Measurements from ENCODE around the gene FYB1. TPM values are rescaled to one million over a fixed set of nuclear protein-coding genes. Genes with fewer than 3 reads are reported as not detected.

The FYB1 gene
- total RNA-seq, 4 donors from 2014 or later: 1.5 to 3.9 (median 3.0) TPM

DNA sequence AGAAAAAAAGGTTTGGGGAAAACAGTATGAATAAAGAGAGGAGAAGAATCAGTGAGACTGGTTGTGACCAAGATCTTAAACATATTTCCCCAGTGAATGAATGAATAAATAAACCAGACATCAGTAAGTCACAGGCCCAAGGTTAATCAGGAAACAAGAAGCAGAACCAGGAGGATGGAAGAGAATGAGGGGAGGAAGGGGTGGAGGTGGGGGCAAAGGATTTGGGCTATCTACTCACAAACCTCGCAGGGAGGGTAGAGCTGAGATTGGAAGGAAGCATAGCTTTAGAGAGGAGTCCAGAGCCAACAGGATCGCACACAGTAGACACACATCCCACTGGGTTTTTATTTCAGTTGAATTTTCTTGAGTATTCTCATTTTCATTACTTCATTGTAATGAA is 97.4 kb downstream of the FYB1 start:
- Histone ChIP-seq H3K4me3 (no peak overlapping the region), H3K27ac (no peak overlapping the region), H3K36me3 (no peaks in the 10 kb centered on the region), H3K4me1 (no peaks in the 10 kb centered on the region), H3K9me3 (no peaks in the 10 kb centered on the region), H3K27me3 (peaks cover 8% of the 10 kb centered on the region)
- no peak for TF ChIP-seq POLR2A (IDR thresholded peaks at IDR 0.05)
- DNase-seq (ENCODE audit: low spot score in 2 of 2): no peak
- WGBS: 75% methylated on average over 2 of the region's 2 CpGs

DNA sequence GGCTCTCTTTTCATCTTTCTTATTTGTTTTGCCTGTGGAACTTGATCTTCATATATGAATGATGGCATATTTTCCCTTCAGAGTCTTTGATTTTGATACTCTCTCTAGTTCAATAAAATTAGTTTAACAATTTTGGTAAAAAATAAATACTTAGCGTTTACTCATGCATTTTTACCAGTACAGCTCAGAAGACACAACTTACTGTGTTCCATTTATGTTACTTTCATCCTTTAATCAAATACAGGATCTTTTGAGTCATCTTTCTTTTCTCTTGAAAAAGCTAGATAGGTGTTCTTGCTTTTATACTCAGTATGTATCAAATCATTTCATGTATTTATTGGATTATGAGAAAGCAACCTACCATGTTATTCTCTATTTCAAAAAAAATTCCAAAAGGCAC is 98.0 kb downstream of the FYB1 start:
- WGBS: 78% methylated on average over 1 of the region's 1 CpG
- Histone ChIP-seq H3K4me3 (no peak overlapping the region), H3K4me1 (no peaks in the 10 kb centered on the region), H3K27me3 (peaks cover 8% of the 10 kb centered on the region), H3K27ac (no peak overlapping the region), H3K9me3 (no peaks in the 10 kb centered on the region), H3K36me3 (no peaks in the 10 kb centered on the region)
- no peak for DNase-seq (ENCODE audit: low spot score in 2 of 2)
- TF ChIP-seq EP300 (IDR thresholded peaks at IDR 0.05): no peak

GRCh38 chr5:39120052-39120420 is 99.3 kb downstream of the FYB1 start:
- WGBS: 86% methylated on average over 1 of the region's 1 CpG
- Histone ChIP-seq H3K9me3 (no peaks in the 10 kb centered on the region), H3K4me3 (no peak overlapping the region), H3K27me3 (peaks cover 8% of the 10 kb centered on the region), H3K27ac (no peak overlapping the region), H3K36me3 (no peaks in the 10 kb centered on the region), H3K4me1 (no peaks in the 10 kb centered on the region)
- no peak for TF ChIP-seq EP300 (IDR thresholded peaks at IDR 0.05)
- TF ChIP-seq POLR2AphosphoS5 (IDR thresholded peaks at IDR 0.05): no peak
- TF ChIP-seq CTCF (IDR thresholded peaks at IDR 0.05): no peak
- TF ChIP-seq POLR2A (IDR thresholded peaks at IDR 0.05): no peak
- DNase-seq (ENCODE audit: low spot score in 2 of 2): no peak

DNA sequence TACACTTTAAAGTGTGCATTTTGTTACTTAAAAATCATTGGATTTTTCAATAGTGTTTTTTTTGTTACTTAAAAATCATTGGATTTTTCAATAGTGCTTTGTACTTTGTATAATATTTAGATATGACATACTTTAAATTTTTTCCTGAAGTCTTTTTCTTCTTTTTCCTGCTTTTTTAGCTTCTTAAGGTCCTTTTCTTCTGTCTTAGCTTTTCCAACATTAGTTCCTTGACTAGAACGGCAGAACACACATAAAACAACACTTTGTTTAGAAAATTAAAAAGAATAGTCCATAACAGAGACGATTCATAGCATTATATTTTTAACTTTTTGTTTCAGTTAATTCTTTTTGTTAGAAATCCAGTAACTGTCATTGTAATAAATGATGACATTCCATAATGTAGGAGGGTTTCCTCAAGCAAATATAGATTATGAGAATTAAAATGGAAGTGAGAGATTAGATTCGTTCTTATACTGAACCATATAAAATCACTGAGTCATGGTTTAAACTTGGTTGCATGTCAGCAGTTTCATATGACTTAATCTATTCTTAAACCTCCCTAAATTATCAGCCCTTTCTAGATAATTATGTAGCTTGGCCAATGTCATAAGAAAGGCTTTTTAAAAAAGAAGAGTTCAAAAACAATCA is 99.8 kb downstream of the FYB1 start:
- TF ChIP-seq CTCF (IDR thresholded peaks at IDR 0.05): no peak
- no peak for TF ChIP-seq EP300 (IDR thresholded peaks at IDR 0.05)
- TF ChIP-seq POLR2A (IDR thresholded peaks at IDR 0.05): no peak
- TF ChIP-seq POLR2AphosphoS5 (IDR thresholded peaks at IDR 0.05): no peak
- Histone ChIP-seq H3K27ac (no peak overlapping the region), H3K27me3 (peaks cover 8% of the 10 kb centered on the region), H3K36me3 (no peaks in the 10 kb centered on the region), H3K4me1 (no peaks in the 10 kb centered on the region), H3K4me3 (no peak overlapping the region), H3K9me3 (no peaks in the 10 kb centered on the region)
- DNase-seq (ENCODE audit: low spot score in 2 of 2): no peak
- WGBS: 76% methylated on average over 3 of the region's 3 CpGs

DNA sequence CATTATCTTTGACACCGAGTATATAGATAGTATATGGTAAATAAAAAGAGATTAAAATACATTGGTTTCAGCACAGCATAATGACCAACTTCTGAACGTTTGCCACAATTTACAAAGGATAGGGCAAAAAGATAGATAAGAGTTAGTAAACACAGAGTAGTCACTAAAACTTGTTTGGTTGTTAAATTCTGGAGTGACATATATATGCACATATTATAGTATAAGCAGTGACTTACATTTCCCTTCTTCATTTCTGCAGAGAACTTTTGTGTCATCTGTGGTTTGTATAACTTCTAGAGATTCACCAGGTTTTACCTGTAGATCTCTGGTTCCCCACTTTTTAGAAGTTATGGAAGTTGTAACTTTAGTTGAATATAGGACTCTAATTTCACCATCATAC is 100.7 kb downstream of the FYB1 start:
- Histone ChIP-seq H3K27ac (no peak overlapping the region), H3K4me1 (no peaks in the 10 kb centered on the region), H3K36me3 (no peaks in the 10 kb centered on the region), H3K27me3 (peaks cover 8% of the 10 kb centered on the region), H3K4me3 (no peak overlapping the region), H3K9me3 (no peaks in the 10 kb centered on the region)
- DNase-seq (ENCODE audit: low spot score in 2 of 2): no peak
- no peak for TF ChIP-seq POLR2AphosphoS5 (IDR thresholded peaks at IDR 0.05)
- no peak for TF ChIP-seq EP300 (IDR thresholded peaks at IDR 0.05)
- no peak for TF ChIP-seq POLR2A (IDR thresholded peaks at IDR 0.05)
- TF ChIP-seq CTCF (IDR thresholded peaks at IDR 0.05): no peak
- WGBS: 76% methylated on average over 2 of the region's 2 CpGs

GRCh38 chr5:39117401-39117800 is 102.0 kb downstream of the FYB1 start:
- WGBS: 74% methylated on average over 2 of the region's 2 CpGs
- no peaks in the 10 kb centered on the region for H3K36me3 ChIP-seq
- H3K9me3 ChIP-seq: no peaks in the 10 kb centered on the region
- no peak for DNase-seq (ENCODE audit: low spot score in 2 of 2)
- H3K4me3 ChIP-seq: no peak overlapping the region
- no peak overlapping the region for H3K27ac ChIP-seq
- H3K27me3 ChIP-seq: peaks cover 8% of the 10 kb centered on the region
- H3K4me1 ChIP-seq: no peaks in the 10 kb centered on the region
- TF ChIP-seq POLR2A (IDR thresholded peaks at IDR 0.05): no peak
- no peak for TF ChIP-seq CTCF (IDR thresholded peaks at IDR 0.05)
- no peak for TF ChIP-seq EP300 (IDR thresholded peaks at IDR 0.05)
- no peak for TF ChIP-seq POLR2AphosphoS5 (IDR thresholded peaks at IDR 0.05)

Measured in suprapubic skin (tissue), 4 donors.